ENCODE data around the gene VPS11.

VPS11 gene

DNA sequence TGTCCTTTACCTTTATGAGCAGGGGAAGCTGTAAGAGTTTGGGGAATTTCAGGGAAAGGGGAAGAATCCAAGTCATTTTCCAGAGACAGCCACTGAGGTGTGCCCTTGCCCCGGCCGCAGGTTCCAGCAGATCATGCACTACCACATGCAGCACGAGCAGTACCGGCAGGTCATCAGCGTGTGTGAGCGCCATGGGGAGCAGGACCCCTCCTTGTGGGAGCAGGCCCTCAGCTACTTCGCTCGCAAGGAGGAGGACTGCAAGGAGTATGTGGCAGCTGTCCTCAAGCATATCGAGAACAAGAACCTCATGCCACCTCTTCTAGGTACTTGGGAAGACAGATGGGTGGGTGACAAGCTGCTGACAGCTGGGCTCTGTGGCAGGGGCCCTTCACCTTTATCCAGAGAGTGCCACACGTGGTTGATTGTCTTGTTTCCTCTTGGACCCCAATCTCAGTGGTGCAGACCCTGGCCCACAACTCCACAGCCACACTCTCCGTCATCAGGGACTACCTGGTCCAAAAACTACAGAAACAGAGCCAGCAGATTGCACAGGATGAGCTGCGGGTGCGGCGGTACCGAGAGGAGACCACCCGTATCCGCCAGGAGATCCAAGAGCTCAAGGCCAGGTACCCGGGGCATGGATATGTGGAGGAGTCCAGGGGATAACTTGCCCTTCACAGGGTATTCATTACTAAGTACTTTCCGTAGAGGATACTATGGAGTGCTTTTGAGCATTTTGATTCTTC is 11.2 kb downstream of the VPS11 start:
- H3K4me3 ChIP-seq (ENCODE audit: control insufficient read depth, low read depth, low read length), result no peak overlapping the region
- DNase-seq (ENCODE audit: low read depth), result no peak
- TF ChIP-seq, protein P1, sequence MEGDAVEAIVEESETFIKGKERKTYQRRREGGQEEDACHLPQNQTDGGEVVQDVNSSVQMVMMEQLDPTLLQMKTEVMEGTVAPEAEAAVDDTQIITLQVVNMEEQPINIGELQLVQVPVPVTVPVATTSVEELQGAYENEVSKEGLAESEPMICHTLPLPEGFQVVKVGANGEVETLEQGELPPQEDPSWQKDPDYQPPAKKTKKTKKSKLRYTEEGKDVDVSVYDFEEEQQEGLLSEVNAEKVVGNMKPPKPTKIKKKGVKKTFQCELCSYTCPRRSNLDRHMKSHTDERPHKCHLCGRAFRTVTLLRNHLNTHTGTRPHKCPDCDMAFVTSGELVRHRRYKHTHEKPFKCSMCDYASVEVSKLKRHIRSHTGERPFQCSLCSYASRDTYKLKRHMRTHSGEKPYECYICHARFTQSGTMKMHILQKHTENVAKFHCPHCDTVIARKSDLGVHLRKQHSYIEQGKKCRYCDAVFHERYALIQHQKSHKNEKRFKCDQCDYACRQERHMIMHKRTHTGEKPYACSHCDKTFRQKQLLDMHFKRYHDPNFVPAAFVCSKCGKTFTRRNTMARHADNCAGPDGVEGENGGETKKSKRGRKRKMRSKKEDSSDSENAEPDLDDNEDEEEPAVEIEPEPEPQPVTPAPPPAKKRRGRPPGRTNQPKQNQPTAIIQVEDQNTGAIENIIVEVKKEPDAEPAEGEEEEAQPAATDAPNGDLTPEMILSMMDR (IDR thresholded peaks at IDR 0.05; ENCODE audit: control insufficient read depth, insufficient read depth, low read depth, low read length, missing control alignments), result no peak

DNA sequence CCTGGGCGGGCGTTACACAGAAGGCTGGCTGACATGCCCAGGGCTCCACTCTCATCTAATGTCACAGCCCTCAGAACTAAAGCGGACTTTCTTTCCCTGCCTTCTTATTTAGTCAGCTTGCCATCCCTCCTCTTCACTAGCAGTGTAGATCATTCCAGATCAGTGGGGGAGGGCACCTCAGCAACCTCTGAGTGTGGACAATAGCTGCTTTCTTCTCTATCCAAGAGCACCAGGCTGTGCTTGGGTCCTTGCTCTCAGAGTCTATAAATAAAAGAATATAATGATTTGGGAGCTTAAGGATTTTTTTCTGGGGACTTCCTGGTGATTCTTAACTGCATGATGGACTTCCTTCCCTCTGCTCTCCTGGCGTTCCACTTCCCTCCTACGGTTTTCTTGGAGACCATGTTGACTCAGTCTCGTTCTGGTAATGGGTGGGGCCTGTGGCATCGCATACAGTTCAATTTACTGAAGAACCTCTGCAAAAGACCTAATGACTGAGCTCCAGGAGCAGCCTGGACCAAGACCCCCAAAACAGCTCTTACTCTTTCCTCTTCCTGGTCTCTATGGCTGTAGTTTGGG is 14.2 kb downstream of the VPS11 start:
- no peak overlapping the region for H3K4me3 ChIP-seq (ENCODE audit: control insufficient read depth, low read depth, low read length)
- DNase-seq (ENCODE audit: low read depth), result no peak
- TF ChIP-seq, protein P1 (IDR thresholded peaks at IDR 0.05; ENCODE audit: control insufficient read depth, insufficient read depth, low read depth, low read length, missing control alignments), result no peak

DNA sequence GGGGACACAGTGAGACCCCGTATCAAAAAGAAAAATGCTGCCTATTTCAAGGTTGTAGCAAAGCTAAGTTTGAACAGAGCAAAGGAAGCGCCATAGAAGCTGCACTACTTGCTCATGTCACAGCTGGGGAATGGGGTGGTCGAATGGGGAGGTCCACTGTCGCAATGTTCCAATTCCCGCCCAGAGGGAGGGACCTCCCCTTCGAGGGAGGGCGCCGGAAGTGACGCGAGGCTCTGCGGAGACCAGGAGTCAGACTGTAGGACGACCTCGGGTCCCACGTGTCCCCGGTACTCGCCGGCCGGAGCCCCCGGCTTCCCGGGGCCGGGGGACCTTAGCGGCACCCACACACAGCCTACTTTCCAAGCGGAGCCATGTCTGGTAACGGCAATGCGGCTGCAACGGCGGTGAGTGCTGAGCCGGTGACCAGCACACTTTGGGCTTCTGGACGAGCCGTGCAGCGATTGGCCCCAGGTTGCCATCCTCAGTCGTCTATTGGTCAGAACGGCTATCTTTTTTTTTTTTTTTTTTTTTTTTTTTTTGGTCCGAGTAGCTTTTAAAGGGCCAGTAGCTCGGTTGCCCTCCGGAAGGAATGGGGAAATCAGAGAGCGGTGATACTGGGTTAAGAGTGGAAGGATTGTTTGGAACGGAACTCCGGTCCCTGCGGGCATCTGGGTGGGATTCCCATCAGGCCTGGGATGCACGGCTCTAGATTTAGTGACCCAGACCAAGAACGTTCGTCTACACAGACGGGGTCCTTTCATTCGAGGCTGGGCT is 17.2 kb downstream of the VPS11 start, which contains the start of gene HMBS:
Gene HMBS (plus strand): TSS at position 219 of the 774 bp plus-strand sequence. CDS start 153 bp downstream, at position 372.
- H3K4me3 ChIP-seq (ENCODE audit: control insufficient read depth, low read depth, low read length), result peak within 1 kb of the TSS; percentile 68
- TF ChIP-seq, protein P1 (IDR thresholded peaks at IDR 0.05; ENCODE audit: control insufficient read depth, insufficient read depth, low read depth, low read length, missing control alignments), result no peak
- DNase-seq (ENCODE audit: low read depth), result peak; percentile 65

DNA sequence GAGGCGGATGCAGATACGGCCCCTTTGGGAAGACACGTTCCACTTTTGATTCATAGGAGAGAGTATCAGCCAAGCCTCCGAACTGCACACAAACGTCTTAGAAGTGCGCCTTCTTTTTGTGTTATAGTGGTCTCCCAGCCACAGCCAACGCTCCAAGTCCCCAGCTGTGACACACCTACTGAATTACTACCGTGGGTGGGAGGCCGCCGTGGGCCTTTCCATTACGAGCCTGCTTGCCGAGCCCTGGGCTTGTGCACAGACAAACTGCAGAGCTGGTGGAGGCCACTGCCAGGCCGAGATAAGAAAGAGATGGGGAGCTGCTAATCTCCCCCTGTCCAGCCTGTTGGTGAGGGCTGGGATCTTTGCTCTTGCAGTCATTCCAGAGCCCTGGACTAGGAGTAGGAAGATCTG is 17.8 kb downstream of the VPS11 start:
- H3K4me3 ChIP-seq (ENCODE audit: control insufficient read depth, low read depth, low read length), result peak overlapping the region; percentile 68
- DNase-seq (ENCODE audit: low read depth), result no peak
- TF ChIP-seq, protein P1 (IDR thresholded peaks at IDR 0.05; ENCODE audit: control insufficient read depth, insufficient read depth, low read depth, low read length, missing control alignments), result no peak

DNA sequence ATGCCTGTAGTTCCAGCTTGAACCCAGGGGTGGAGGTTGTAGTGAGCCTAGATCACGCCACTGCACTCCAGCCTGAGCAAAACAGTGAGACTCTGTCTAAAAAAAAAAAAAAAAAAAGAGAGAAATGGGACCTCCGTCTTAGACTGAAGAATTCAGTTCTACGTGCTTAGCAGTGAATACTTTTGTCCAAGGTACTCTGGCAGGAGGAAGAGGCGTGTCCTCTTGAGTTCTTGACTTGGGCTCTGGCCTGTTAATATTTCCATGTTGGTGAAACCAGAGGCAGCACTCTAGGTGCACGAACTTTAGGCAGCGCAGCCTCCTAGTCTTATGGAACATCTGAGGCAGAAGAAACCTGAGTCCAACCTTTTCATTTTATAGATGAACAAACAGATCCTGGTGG is 19.5 kb downstream of the VPS11 start:
- H3K4me3 ChIP-seq (ENCODE audit: control insufficient read depth, low read depth, low read length), result no peak overlapping the region
- TF ChIP-seq, protein P1 (IDR thresholded peaks at IDR 0.05; ENCODE audit: control insufficient read depth, insufficient read depth, low read depth, low read length, missing control alignments), result no peak
- DNase-seq (ENCODE audit: low read depth), result no peak

DNA sequence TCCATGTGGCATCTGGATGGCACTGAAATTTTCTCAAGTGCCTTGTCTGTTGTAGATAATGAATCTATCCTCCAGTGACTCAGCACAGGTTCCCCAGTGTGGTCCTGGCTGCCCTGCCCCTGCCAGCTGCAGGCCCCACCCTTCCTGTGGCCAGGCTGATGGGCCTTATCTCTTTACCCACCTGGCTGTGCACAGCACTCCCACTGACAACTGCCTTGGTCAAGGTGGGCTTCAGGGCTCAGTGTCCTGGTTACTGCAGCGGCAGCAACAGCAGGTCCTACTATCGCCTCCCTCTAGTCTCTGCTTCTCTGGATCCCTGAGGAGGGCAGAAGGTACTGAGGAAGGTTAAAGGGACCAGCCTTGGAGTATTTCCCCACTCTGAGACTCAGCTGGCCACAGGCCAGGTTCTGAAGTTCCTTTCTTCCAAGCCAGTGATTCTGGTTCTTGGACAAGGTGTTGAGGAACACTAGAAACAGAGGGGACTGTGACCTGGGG is 20.2 kb downstream of the VPS11 start:
- no peak overlapping the region for H3K4me3 ChIP-seq (ENCODE audit: control insufficient read depth, low read depth, low read length)
- TF ChIP-seq, protein P1 (IDR thresholded peaks at IDR 0.05; ENCODE audit: control insufficient read depth, insufficient read depth, low read depth, low read length, missing control alignments), result no peak
- no peak for DNase-seq (ENCODE audit: low read depth)

Data from AG09309 (cell line).